Amygdala (tissue), 56 donors: ENCODE results near the gene VGLL4.

Source experiments
- DNase-seq, 56 donors: peaks; one replicate each; lab custom pipeline; 2025; lab: John Stamatoyannopoulos, UW

VGLL4 gene

GRCh38 chr3:11556851-11557644 is 86.7 kb downstream of the VGLL4 start:
- DNase-seq = peak in 1 of 56 donors; percentile 17

GRCh38 chr3:11555881-11556633 is 87.7 kb downstream of the VGLL4 start:
- DNase-seq = no peak

GRCh38 chr3:11555211-11555782 is 88.4 kb downstream of the VGLL4 start:
- DNase-seq = peak in 4 of 56 donors; percentile 24 to 59 (median 30)

GRCh38 chr3:11554666-11555065 is 89.0 kb downstream of the VGLL4 start:
- DNase-seq = no peak

- no peak for DNase-seq
Measured at GRCh38 chr3:11554236-11554610, 89.5 kb downstream of the VGLL4 start.

- DNase-seq = no peak
Measured at GRCh38 chr3:11553436-11554235, 90.1 kb downstream of the VGLL4 start.

- no peak for DNase-seq
Measured at GRCh38 chr3:11552289-11553264, 91.1 kb downstream of the VGLL4 start.

- DNase-seq = no peak
Measured at GRCh38 chr3:11551036-11551435, 92.7 kb downstream of the VGLL4 start.

GRCh38 chr3:11549580-11550140 is 94.1 kb downstream of the VGLL4 start:
- DNase-seq = no peak

GRCh38 chr3:11548721-11549131 is 95.0 kb downstream of the VGLL4 start:
- no peak for DNase-seq

- no peak for DNase-seq
Measured at GRCh38 chr3:11547498-11547897, 96.2 kb downstream of the VGLL4 start.

- DNase-seq = no peak
Measured at GRCh38 chr3:11546657-11547302, 96.9 kb downstream of the VGLL4 start.

- no peak for DNase-seq
Measured at GRCh38 chr3:11545186-11545851, 98.4 kb downstream of the VGLL4 start.

- no peak for DNase-seq
Measured at GRCh38 chr3:11544412-11545181, 99.1 kb downstream of the VGLL4 start.

GRCh38 chr3:11543948-11544387 is 99.7 kb downstream of the VGLL4 start:
- no peak for DNase-seq

- no peak for DNase-seq
Measured at GRCh38 chr3:11543141-11543947, 100.4 kb downstream of the VGLL4 start.
